Left renal cortex interstitium (tissue), 4 donors: ENCODE results near the gene NOX4. TPM values are rescaled to one million over a fixed set of nuclear protein-coding genes. Genes with fewer than 3 reads are reported as not detected.
"Not testable (repeated sequence)": the region's sequence is repeated elsewhere in the genome, so short reads cannot be mapped to it uniquely, and the experiment has no call there.

Experiments used
- DNase-seq, 4 donors: peaks; one replicate each; pipeline ENCODE4 v3.0.0-alpha.2; 2013; ENCODE audit warnings: low read depth in 4 of 4, low spot score in 2 of 4, missing footprints in 1 of 4
- polyA plus RNA-seq, 4 donors: library from polyadenylated mRNA; unstranded; fragments of 120-200 nt; gene quantifications; one replicate each; pipeline ENCODE4 v1.2.1, GENCODE V29; 2013; ENCODE audit not compliant: insufficient read length in 4 of 4

NOX4 gene
- polyA plus RNA-seq, 4 donors = 33.4 to 52.3 (median 45.3) TPM

GRCh38 chr11:89463266-89463780 is 27.9 kb downstream of the NOX4 start:
- no peak for DNase-seq

- no peak for DNase-seq
These were observed 32.5 kb downstream of the NOX4 start for GRCh38 chr11:89458716-89459115.

- no peak for DNase-seq
These were observed 34.0 kb downstream of the NOX4 start for GRCh38 chr11:89457190-89457589.

GRCh38 chr11:89456681-89457080 is 34.5 kb downstream of the NOX4 start:
- no peak for DNase-seq

GRCh38 chr11:89452780-89453179 is 38.4 kb downstream of the NOX4 start:
- DNase-seq = no peak

- no peak for DNase-seq
These were observed 43.3 kb downstream of the NOX4 start for GRCh38 chr11:89447845-89448244.

GRCh38 chr11:89443361-89444322 is 47.5 kb downstream of the NOX4 start:
- DNase-seq = no peak

DNA sequence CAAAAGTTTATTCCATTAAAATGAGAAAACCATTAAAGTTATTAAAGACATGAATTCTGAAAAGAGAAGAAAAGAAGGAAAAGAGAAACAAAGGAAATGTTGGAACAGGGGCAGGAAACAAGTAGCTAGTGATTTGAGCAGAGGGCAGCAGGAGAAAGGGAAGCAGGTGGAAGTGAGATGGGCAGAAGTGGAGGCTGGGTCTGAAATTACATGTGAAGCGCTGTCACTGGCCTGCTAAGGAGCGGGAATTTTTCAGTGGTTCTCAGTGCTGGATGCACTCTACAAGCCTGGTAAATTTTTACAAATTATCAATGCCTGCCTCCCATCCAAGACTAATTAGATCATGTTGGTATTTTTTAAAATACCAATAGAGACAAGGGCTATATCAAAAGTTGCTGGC is 48.4 kb downstream of the NOX4 start:
- no peak for DNase-seq

GRCh38 chr11:89441606-89442005 is 49.6 kb downstream of the NOX4 start:
- DNase-seq = no peak

GRCh38 chr11:89437317-89437716 is 53.9 kb downstream of the NOX4 start:
- DNase-seq = no peak

GRCh38 chr11:89436071-89436470 is 55.1 kb downstream of the NOX4 start:
- no peak for DNase-seq

DNA sequence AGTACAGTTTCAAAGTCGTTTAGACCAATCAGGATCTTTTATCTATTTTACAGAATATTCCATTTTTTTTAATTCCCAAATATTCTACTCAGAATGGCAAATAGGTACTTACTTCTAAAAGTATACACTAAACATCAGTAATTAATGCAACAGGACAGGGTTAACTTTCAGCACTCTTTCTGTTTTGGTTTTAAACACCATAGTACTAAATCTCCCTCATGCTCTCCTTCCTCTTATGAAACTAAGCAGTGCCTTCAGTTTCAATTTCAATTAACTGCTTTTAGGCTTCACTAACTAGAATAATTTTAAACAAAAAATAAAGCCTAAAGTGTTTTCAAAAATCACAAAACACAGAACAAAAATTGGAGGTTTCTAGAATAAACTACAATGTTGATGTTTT is 57.9 kb downstream of the NOX4 start:
- DNase-seq = no peak

GRCh38 chr11:89432182-89432581 is 59.0 kb downstream of the NOX4 start:
- DNase-seq = not testable (repeated sequence)

- DNase-seq = not testable (repeated sequence)
These were observed 64.7 kb downstream of the NOX4 start for GRCh38 chr11:89426501-89426900.

DNA sequence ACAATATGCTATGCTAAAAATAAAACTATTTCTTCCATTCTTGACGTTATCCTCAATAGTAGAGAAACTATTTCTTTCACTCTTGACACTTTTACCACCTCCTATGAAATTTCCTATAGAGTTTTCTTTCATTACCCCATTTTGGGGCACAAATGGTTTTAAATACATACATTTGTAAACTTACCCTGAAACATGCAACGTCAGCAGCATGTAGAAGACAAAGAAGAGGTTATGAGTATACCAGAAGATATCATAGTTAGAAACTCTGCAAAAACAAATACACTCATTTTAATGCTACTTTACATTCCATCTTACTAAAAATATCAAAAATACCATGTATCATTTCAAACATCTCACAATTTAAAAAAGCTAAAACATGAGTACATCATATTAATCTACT is 69.5 kb downstream of the NOX4 start:
- no peak for DNase-seq

DNA sequence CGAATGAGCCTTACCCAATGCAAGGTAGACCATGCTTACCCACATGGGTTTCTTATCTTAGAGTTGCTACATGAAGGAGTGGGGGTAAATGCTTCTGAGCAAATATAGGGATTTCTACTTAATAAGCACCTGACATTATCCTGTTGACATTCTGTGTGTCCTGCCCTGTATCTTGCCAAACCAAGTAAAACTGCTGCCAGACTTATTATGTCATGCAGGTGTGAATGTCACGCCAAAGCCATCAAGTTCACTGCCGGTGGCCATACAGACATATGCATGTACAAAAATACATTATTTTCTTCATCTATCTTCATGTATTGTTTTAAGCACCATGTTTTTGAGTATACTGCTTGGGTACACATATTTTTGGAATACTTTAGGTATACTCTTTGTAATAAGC is 70.2 kb downstream of the NOX4 start:
- no peak for DNase-seq

DNA sequence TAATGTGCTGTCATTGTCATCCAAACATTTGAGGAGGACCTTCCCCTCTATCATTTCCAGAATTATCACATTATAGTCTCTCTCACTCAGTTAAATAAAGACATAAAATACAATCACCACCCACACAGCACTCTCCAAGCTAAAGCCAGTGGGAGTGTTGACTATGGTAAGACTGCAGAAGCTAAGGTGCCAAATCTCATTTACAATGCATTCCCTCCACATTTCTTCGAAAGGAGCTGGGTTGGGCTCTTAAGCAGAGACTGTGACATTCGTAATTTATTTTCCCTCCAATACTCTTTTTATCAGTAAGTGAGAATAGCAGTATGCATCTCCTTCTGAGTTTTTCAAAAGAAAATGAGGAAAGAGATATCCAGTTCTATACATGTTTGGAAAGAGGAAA is 74.2 kb downstream of the NOX4 start:
- no peak for DNase-seq

DNA sequence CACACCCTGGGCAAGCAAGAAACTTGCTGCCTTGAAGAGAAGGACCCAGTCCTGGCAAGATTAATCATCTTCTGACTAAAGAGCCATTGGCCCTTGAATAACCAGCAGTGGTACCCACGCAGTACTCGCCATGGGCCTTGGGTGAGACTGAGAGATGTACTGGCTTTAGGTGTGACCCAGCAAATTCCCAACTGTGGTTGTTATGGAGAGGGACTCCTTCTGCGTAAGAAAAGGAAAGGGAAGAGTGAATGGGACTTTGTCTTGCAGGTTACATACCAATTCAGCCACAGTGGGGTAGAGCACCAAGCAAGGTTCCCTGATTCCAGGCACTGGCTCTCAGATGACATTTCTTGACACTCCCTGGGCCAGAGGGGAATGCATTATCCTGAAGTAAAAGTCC is 80.1 kb downstream of the NOX4 start:
- not testable (repeated sequence) for DNase-seq

- DNase-seq = not testable (repeated sequence)
These were observed 80.5 kb downstream of the NOX4 start for GRCh38 chr11:89410666-89411065.

DNA sequence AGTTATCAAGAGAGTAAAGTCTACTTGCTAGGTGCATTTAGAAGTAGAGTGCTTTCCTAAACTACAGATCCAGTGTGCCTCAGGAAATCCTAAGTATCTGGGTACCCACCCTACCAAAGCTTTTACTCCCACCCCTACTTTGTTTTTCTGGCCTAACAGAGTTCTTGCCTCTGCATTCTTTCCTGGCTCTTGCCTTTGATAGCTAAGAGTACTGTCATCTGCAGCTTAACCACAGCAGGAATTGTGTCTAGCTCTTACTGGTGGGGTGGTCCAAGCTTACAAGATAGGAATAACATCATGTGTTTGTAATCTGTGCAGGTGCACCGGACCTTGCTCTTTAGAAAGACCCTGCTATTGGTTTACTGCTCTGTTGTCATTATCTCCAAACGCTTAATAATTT is 82.7 kb downstream of the NOX4 start:
- DNase-seq = not testable (repeated sequence)

DNA sequence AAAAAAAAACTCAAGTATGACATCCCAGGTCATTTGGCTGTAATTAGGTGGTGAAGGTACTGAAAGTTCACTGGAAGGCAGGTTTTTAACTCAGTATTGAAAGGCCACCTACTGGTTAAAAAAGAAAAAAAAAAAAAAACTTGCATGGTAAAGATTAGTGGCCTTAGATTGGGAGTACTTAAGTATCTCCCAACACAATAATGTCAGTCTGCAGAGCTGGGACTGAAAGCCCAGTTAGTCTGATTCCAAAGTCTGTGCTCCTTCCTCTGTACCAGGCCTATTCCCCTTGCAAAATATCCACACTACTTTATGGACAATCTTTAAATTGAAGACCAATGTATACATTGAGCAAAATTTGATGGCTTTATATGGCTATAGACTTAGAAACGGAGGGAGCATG is 85.5 kb downstream of the NOX4 start:
- DNase-seq = no peak

GRCh38 chr11:89391654-89392053 is 99.5 kb downstream of the NOX4 start:
- not testable (repeated sequence) for DNase-seq
